NCI-H2081 (cell line): ENCODE data around the gene ACO2.
"Not testable (repeated sequence)": the region's sequence is repeated elsewhere in the genome, so short reads cannot be mapped to it uniquely, and the experiment has no call there.

Experiments
- DNase-seq, 2 experiments: peaks; one replicate each; lab custom pipeline; 2025; lab: John Stamatoyannopoulos, UW

Gene ACO2

DNA sequence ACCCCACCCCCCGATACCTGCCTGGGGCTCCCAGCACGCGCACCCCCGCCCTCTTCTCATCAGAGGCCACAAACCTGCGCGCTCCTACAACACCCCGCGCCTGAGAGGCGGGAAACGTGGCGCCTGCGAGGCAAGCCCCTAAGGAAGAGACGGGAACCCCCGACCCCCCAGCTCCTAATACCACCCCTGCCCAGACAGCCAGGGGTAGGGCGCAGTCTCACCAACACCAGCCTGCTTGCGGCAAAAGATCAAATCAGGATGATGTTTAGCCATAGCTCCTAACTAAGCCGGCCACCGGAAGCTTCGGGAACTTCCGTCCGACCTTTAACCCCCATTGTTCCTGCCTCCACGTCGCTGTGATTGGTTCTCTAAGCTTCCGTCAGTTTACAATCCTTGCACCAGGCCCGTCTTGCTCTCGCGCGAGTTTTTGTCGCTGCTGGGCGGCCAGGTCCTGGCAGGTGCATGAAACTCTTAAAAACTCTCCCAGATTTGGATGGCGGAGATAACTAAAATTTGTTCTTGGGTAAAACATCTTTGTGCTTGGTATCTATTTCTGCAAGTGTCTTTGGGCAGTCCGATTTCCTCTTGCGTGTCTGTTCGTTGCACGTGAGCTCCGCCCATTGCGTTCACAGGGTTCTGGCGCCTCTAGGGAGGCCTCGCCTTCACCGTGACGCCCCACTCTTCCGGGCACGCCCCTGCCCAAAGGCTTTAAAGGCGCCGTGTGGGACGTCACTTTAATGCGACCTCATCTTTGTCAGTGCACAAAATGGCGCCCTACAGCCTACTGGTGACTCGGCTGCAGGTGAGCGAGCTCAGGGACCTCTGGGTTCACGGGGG is at the start of gene ACO2, which contains the start of gene PHF5A:
Gene ACO2, plus strand, starts transcription at position 737 of the 837 bp plus-strand sequence. Its CDS starts 30 bp downstream, at position 767.
Gene PHF5A, minus strand, starts transcription at position 312 of the 837 bp plus-strand sequence. Its CDS starts 39 bp downstream, at position 273.
- peak; percentile 91 to 95 for DNase-seq

DNA sequence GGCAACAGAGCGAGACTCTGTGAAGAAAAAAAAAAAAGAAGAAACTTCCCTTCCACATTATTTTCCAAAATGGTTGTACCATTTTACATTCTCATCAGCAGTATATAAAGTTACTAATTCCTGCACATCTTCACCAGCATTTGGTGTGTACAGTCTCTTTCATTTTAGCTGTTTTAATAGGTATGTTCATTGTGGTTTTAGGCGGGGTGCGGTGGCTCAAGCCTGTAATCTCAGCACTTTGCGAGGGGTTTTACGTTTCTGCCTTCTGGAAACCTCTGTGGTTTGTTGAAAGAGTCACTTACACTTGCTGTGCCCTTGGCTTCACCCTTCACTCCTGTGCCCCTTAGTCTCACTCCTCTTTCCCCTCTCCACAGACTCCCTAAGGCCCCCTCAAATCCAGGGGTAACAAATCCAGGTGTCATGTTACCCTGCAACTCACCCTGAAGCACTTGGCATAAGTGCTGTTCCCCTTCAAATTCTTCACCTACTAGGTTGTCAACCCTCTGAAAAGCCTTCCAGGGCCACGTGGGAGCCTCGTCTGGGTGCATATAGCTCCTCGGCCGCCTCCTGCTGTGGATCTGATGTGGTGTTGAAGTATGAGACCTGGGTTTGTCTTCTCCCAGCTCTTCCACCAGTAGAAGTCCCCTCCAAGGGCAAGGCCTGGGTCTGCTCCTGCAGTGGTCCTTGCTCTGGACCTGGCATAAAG is 43.1 kb upstream of the ACO2 start:
- no peak for DNase-seq

DNA sequence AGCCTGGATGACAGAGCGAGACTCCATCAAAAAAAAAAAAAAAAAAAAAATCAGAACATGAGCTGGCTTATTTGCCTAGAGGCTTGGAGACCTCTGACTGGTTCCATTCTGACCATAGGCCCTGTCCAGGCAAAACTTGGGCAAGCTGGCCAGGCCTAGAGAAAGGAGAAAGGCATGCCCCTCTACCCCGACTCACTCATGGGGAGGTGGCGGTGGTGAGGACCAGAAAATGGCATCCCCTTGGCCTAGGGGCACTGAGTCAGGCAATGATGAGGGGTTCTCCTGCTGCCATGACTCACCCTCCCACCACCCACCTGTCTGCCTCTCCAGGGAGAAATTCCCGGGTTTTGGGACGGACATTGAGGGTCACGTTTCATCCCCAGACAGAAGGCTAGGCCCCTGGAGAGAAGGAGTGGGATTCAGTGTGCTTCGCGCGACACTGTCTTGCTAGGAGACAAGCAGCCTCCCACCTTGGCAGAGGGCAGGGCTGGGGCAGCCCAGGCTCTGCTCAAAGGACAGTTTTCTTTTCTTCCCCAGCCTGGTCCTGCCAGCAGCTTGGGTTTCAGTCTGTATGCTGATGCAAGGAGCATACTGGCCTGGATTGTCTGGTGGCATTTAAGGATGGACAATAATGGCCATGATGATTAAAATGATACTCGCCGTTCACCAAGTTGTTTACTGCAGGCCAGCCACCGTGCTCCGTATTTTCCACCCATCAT is 39.5 kb upstream of the ACO2 start:
- DNase-seq = no peak

DNA sequence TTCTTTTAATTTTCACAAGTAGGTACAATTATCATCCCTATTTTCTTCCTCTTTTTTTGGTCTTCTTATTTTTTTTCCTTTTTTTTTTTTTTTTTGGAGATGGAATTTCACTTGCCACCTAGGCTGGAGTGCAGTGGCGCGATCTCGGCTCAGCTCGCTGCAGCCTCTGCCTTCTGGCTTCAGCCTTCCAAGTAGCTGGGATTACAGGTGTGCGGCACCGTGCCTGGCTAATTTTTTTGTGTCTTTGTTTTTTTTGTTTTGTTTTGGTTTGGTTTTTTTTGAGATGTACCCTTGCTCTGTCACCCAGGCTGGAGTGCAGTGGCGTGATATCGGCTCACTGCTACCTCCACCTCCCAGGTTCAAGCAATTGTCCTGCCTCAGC is 39.0 kb upstream of the ACO2 start:
- no peak for DNase-seq

DNA sequence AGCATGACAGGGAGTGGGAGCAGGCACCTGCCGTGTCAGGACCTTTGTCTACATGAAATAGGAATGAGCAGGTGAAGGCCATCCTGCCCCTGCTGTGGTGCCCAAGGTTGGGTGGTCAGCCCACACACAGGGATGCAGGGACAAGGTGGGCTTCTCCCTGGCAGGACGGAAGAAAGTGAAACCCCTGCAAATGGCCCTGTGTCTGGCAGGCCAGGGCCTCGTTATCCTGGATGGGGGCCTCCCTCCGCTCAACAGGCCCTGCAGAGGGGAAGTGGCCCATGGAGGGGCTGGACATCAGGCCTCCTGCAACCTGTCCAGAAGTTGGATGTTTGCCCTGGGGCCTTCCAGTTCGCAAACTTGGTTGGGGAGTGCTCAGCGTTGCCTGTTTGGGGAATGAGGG is 37.3 kb upstream of the ACO2 start:
- DNase-seq = no peak

DNA sequence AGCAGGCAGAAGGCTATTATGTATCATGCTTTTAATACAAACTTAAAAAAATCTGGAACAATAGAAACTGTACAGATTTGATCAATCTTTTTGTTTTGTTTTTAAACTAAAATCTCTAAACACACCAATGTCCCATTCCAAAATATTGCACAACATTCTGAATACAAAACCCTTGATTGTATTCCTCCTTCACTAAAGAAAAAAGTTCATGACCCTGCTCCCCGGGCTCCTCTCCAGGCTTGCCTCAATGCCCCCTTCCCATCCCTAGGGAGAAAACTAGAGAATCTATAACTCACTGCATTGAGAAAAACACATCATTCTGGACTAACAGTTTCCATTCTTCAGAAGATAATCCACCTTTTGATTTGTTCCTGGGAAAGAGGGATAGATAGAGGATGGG is 35.4 kb upstream of the ACO2 start:
- DNase-seq = not testable (repeated sequence)

DNA sequence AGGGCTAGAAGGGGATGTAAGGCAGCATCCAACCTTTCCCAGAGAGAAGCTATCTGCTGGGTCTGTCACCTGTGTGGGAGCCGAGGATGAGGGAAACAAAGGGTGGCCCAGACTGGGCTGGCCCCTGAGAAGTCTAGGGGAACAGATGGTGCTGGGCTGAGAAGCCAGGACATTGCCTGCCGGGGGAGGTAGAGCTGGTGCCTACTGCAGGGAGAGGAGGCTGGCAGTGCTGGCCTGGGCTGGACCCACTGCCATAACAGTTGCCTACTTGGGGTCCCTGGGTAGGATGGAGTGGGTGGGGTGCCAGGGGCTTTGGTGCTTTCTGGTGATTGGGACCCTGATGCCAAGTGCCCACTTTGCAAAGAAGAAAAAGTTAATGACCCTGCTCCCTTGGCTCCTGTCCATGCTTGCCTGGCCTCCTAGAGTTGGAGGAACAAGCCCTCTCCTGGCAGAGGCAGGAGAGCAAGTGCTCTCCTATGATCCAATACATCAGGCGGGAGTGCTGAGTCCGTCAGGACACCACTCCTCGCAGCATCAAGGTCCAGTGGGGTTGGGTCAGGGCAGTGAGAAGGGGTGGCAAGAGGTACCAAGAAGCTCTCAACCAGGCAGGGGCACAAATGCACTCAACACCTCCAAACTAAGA is 34.4 kb upstream of the ACO2 start:
- not testable (repeated sequence) for DNase-seq

DNA sequence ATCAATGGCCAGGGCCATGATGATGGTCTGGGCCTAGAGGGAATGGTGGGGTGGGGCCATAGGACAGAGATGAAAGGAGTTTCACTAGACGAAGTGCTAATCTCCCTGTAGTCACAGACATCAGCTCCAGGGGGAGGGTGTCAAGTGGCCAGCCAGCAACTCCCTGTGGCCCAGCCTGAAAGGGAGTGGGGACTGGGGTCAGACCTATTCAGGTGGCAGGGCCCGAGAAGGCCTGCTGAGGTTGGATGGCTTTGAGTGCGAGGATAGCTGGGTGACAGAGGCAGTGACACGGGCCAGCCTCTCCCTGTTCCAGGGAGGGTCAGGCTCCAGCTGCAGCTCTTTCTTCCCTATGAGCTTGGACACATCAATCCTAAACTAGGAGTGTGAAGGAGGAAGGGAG is 33.4 kb upstream of the ACO2 start:
- no peak for DNase-seq

DNA sequence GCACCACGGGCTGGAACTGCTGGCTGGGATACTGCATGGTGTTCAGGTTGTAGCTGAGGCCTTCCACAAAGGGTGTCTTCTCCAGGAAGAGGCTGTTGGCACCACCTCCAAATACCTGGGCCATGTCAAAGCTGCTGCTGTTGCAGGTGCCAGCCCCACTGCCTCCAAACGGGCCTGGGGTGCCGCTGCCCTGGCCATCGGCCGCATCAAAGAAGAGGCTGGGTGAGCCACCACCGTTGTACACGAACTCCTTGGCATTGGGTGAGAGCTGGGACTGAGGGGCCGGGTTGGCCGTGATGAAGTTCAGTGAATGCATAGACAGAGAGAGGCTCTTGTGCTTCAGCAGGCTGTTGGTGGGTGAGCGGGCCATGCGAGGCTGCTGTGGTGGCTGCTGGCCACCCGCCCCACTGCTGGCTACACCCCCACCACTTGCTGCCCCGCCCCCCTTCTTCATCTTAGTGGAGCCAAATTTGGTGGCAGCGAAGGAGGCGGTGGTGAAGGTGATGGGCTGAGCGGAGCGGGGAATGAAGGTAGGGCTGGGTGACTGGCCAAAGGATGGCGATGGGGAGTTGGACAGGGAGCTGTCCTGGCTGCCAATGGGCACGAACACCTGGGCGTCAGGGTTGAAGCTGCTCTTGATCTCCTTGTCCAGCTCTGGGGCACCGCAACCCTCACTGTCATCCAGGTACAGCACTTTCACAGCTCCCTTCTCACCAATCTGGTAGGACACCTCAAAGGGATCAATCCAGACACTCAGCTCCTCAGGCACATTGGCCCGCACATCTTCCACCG is 32.4 kb upstream of the ACO2 start:
- no peak for DNase-seq

DNA sequence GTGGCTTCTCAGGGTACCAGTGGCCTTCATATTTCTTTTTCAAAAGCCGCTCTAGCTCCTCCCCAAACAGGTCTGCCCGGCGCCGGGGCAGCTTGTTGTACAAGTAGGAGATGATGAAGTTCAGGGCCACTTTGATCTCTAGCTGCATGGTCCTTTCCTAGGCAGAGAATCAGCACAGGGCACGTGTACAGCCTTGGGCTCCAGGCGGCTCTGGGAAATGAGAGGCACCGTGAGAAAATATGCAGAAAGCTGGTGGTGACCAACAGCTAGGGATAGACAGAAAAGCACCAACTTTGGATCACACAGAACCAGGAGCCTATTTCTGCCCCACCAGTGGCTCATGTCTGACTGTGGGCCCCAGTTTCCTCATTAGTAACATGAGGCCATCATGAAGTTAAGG is 31.7 kb upstream of the ACO2 start:
- DNase-seq = no peak

DNA sequence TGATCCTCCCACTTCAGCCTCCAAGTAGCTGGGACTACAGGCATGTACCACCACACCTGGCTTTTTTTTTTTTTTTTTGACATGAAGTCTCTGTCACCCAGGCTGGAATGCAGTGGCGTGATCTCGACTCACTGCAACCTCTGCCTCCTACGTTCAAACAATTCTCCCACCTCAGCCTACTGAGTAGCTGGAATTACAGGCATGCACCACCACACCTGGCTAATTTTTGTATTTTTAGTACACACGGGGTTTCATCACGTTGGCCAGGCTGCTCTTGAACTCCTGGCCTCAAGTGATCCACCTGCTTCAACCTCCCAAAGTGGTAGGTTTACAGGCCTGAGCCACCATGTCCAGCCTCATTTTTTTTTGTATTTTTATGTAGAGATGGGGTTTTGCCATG is 28.4 kb upstream of the ACO2 start:
- not testable (repeated sequence) for DNase-seq

DNA sequence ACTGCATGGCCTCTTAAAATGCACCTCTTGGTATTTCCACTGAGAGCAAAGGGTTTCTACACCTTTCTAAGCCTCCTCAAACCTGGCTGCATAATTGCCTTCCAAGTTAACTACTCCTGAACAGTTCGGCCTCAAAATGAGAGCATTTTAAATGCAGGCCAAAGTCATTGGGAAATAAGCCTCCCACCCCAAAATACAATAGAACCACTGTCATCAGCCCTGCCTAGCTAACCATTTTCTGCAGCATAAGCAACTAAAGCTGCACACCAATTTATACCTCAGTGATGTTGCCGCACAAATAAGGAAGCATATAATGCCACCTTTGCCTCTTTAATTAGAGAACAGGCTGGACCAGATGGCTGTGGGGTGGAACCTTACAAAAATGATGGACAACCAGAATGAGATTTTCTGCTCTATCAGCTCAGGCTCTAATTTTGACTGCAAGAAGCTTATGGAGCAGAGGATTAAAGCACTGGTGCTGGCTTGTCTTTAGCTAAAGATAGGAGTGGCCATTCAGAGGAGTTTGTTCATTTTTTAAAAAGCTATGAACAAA is 26.6 kb upstream of the ACO2 start:
- no peak for DNase-seq

DNA sequence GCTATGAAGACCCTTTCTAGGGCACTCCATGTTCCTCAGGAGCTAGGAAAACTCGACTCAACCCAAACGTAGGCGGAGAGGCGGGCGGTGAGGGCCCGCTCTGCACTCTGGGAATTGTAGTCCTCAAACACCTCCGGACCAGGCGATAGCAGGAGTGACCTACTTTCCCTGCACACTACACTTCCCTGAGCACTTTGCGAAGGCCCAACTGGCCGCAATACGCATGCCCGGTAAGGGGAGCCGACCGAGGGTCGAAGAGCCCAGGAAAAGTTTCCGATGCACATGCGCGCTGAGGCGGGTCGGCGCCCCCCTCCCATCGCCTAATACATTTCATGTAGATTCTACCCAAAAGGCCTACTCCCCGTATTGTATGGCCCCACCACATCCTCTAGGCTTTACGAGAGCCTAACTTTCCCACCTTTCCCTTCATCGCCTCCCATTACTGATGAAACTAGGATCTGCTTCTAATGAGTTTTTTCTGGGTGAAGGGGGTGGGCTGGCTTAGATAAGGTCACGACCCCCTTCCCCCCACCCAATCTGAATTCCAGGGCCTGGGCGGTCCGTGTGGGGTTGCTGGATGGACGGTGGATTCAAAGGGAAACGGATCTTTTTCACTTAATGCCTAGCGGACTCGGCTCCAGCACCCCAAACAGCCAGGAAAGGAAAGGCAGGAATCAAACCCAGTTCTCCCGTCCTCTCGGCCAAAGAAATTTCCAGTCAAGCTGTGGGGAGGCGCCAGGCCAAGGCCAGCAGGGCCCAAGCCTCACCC is 24.4 kb upstream of the ACO2 start:
- peak; percentile 90 to 94 for DNase-seq

DNA sequence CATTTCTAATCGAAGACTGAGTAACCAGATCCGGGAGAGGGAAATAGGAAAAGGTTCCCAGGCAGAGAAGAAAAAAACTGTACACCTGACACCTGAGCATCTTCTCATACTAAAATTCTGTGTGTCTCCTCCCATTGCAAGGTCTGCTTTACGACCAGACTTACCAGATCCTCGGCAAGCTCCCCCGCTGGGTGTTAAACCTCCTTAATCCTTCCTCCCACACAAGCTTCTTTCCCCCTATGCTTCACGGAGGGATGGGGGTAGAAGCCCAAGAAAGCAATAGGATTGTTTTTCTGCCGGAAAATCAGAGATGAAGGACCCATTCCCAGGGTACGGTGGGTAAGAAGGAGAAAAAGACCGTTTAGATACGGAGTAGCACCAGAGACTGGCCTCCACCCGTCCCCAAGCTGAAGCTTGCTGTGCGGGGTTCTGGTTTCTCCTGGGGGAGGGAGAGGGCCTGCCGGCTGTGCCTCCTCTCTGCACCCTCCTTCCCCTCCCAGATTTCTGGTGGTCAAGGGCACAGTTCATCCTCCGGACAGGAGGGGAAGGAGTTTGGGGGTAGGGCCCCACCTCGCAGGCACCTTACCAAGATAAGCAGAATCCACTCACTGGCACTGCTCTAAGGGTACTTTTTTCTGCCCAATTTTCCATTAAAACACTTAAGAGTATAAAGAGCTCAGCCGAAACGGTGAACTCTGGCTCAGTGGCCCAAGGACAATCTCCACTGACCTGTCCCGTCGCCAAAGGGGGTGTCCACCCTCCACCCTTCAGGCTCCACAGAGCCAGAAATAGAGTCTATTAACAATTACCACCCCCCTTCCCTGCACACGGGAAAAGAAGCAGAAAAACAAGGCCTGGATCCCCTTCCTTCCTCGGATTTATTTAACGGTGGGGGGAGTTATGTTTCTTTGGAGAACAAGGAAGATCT is 23.5 kb upstream of the ACO2 start:
- DNase-seq = no peak

DNA sequence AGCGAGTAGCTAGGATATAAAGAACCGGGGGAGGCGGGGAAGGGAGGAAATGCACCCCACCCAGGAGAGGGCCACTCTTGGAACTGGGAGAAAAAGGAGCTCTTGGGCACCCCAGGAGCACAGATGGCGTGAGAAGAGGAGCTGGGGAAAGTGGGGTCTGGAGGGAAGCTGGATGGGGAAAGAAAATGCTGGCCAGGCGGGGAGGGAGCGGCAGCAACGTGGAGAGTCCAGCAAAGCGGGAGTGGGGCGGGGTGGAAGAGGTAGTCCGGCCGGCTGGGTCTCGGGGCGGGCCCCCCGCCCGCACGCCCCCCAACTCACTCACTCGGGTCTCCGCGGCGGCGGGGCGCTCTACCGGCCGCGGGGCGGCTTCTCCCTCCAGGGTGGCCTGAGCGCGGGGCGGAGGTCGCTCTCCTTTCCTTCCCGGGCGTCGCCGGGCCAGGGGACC is 22.8 kb upstream of the ACO2 start:
- DNase-seq = no peak

DNA sequence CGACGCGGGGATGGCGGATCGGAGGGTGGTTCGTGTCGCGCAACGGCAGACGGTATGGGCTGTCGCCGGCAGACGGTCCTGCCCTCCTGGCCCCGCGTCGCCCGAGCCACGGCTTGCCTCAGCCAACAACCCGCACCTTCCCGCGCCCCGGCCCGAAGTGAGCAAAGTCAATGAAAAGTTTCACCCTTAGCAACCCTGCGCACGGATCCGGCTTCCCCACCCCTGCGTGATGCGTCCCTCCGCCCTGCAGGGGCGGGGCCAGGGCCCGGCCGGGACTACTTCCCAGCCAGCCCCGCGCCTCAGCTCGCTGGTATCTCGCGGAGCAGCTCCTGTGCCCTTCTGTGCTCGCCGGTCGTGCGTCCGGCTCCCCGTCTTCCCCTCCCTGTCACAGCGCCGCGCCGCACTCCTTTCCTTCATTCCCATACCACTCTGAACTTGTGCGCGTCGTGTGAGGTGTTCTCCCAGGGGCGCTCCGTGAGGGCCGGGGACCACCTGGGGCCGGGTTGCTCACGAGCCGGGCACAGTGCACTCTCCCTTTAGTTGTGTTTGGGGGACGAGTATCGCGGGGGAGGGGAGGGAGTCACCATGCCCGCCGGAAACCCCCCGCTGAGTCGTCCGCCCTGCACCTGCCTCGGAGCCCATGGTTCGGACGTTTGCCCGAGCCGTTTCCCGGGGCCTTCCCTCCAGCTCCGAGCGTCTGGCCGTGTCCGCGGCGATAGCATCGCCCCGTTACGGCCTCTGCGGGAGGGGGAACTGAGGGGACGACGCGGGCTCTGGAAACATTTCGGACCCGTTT is 22.1 kb upstream of the ACO2 start, which contains the start of gene TOB2:
Gene TOB2, minus strand, starts transcription at position 163 of the 796 bp plus-strand sequence. CDS start 9,456 bp downstream, outside the sequence.
- DNase-seq = peak; percentile 81 to 91

DNA sequence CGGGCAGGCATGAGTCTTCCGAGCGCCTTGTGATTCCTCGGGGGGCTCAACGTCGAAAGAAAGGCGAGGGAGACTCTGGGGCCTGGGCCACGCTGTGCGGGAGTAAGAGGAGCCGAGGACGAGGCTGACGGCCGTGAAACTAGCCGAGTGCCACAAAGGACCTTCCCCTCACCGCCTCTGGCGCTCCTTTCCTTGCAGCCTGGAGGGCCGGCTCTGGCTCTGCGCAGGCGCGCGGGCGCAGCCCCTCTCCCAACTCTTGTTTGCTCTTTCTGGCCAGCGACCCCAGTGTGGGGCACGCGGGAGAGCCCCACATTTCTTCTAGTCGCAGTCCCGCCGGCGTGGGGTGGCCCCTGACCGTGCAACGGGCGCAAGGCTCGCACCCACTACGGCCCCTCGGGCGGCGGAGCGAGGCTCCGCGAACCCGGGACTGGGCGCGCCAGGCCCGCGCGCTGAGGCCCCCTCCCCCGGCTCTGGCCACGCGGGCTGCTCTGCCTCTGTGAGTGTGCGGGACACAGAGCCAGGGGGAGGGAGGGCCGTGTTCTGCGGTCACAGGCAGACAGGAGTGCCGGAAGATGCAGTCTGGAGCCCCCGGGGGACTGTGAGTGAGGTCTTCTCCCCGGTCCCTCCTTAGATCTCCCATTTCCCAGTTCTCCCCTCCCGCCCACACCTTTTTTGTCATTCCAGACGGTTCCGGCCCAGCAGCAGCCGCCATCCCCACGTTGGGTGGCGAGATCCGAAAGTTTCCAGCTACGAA is 21.3 kb upstream of the ACO2 start:
- peak; percentile 45 to 56 for DNase-seq
